ENCODE data around the gene OSBPL10.
A peak's percentile ranks its signal among the peaks of the same experiment; 100 is the strongest.

DNA sequence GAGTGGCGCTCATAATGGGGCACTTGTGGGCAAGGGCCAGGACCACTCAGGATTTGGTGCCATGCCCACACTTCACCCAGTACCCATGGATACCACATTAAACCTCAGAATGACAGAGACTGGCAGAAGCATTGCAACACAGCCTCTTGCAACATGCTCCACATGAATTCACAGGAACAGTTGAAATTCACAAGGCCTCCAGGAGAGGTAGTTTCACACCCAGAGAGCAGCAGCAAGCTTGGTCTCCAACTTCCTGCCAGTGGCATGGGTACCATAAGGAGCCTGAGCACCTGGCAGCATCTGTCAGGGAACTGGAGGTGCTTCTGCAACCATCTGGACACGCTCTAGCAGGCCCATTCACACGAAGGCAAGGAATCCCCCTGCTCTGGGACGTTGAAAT is 101.0 kb downstream of the OSBPL10 start:
- TF ChIP-seq, protein P1, sequence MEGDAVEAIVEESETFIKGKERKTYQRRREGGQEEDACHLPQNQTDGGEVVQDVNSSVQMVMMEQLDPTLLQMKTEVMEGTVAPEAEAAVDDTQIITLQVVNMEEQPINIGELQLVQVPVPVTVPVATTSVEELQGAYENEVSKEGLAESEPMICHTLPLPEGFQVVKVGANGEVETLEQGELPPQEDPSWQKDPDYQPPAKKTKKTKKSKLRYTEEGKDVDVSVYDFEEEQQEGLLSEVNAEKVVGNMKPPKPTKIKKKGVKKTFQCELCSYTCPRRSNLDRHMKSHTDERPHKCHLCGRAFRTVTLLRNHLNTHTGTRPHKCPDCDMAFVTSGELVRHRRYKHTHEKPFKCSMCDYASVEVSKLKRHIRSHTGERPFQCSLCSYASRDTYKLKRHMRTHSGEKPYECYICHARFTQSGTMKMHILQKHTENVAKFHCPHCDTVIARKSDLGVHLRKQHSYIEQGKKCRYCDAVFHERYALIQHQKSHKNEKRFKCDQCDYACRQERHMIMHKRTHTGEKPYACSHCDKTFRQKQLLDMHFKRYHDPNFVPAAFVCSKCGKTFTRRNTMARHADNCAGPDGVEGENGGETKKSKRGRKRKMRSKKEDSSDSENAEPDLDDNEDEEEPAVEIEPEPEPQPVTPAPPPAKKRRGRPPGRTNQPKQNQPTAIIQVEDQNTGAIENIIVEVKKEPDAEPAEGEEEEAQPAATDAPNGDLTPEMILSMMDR (IDR thresholded peaks at IDR 0.05; ENCODE audit: low read depth, low read length) = 0 out of 2 replicates have a peak, but pooled peaks have one; percentile 4
- no peak for TF ChIP-seq EZH2phosphoT487 (IDR thresholded peaks at IDR 0.05; ENCODE audit: low read depth)
